ENCODE measurements around the gene EPB41L4A. TPM values are rescaled to one million over a fixed set of nuclear protein-coding genes. Genes with fewer than 3 reads are reported as not detected.

The EPB41L4A gene
- total RNA-seq, 1 experiment from 2014 or later: 0.87 TPM

DNA sequence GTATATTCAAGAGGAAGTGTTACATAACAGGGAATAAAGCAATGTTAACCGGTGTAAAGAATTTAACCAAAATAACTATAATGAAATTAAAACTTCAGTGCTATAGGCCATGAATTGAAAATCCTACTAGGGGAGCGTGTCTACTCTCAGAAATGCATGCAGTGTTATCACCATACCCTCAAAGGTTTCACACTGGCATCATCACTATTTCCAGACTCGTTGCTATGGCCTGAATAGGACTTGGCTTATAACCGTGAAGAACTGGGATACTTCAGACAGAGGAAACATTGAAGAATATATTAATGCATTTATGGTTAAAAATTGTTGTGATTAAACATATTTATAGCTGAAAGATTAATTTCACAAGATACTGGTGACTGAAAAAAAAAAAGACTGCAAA, 154.9 kb downstream of the EPB41L4A start:
- ATAC-seq (no peak), DNase-seq (ENCODE audit: low read depth, low spot score) (no peak)
- H3K27me3 ChIP-seq (ENCODE audit: control insufficient read depth, insufficient read depth, low read length): no peaks in the 10 kb centered on the region
- no peaks in the 10 kb centered on the region for H3K4me1 ChIP-seq (ENCODE audit: control insufficient read depth, insufficient read depth, low read length)
- ChIA-PET POLR2A (no interaction called here), CTCF (no interaction called here)
- no peak overlapping the region for H3K4me3 ChIP-seq (ENCODE audit: low read depth in 2 of 2, low read length in 2 of 2)
- H3K27ac ChIP-seq (ENCODE audit: low read length): no peak overlapping the region
- in situ Hi-C loops (cut with HindIII; ENCODE audit: low pct_unique_long_range_greater_than_20kb, low sequenced_read_pairs) (no loop called here), intact Hi-C loops (cut with micrococcal nuclease; ENCODE audit: unreplicated experiment) (no loop called here)
- BruUV-seq (replicated peaks): no TSS peak
- no peaks in the 10 kb centered on the region for H3K36me3 ChIP-seq (ENCODE audit: control insufficient read depth, insufficient read depth, low read length)
- H3K9me3 ChIP-seq (ENCODE audit: control insufficient read depth, insufficient read depth, low read depth, low read length): no peaks in the 10 kb centered on the region
- TF ChIP-seq POLR2AphosphoS5 (IDR thresholded peaks at IDR 0.05; ENCODE audit: low read depth, low read length) (no peak), SIN3A (IDR thresholded peaks at IDR 0.05; ENCODE audit: borderline replicate concordance, insufficient read depth, low read depth, low read length) (no peak), TCF7L2 (IDR thresholded peaks at IDR 0.05; ENCODE audit: low read depth, low read length) (no peak)
- TF ChIP-seq, protein P1, sequence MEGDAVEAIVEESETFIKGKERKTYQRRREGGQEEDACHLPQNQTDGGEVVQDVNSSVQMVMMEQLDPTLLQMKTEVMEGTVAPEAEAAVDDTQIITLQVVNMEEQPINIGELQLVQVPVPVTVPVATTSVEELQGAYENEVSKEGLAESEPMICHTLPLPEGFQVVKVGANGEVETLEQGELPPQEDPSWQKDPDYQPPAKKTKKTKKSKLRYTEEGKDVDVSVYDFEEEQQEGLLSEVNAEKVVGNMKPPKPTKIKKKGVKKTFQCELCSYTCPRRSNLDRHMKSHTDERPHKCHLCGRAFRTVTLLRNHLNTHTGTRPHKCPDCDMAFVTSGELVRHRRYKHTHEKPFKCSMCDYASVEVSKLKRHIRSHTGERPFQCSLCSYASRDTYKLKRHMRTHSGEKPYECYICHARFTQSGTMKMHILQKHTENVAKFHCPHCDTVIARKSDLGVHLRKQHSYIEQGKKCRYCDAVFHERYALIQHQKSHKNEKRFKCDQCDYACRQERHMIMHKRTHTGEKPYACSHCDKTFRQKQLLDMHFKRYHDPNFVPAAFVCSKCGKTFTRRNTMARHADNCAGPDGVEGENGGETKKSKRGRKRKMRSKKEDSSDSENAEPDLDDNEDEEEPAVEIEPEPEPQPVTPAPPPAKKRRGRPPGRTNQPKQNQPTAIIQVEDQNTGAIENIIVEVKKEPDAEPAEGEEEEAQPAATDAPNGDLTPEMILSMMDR (IDR thresholded peaks at IDR 0.05): no peak
- TF ChIP-seq, protein P2, sequence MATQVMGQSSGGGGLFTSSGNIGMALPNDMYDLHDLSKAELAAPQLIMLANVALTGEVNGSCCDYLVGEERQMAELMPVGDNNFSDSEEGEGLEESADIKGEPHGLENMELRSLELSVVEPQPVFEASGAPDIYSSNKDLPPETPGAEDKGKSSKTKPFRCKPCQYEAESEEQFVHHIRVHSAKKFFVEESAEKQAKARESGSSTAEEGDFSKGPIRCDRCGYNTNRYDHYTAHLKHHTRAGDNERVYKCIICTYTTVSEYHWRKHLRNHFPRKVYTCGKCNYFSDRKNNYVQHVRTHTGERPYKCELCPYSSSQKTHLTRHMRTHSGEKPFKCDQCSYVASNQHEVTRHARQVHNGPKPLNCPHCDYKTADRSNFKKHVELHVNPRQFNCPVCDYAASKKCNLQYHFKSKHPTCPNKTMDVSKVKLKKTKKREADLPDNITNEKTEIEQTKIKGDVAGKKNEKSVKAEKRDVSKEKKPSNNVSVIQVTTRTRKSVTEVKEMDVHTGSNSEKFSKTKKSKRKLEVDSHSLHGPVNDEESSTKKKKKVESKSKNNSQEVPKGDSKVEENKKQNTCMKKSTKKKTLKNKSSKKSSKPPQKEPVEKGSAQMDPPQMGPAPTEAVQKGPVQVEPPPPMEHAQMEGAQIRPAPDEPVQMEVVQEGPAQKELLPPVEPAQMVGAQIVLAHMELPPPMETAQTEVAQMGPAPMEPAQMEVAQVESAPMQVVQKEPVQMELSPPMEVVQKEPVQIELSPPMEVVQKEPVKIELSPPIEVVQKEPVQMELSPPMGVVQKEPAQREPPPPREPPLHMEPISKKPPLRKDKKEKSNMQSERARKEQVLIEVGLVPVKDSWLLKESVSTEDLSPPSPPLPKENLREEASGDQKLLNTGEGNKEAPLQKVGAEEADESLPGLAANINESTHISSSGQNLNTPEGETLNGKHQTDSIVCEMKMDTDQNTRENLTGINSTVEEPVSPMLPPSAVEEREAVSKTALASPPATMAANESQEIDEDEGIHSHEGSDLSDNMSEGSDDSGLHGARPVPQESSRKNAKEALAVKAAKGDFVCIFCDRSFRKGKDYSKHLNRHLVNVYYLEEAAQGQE (IDR thresholded peaks at IDR 0.05; ENCODE audit: insufficient read depth in 1 of 2, low read depth in 2 of 2, low read length in 1 of 2): no peak

DNA sequence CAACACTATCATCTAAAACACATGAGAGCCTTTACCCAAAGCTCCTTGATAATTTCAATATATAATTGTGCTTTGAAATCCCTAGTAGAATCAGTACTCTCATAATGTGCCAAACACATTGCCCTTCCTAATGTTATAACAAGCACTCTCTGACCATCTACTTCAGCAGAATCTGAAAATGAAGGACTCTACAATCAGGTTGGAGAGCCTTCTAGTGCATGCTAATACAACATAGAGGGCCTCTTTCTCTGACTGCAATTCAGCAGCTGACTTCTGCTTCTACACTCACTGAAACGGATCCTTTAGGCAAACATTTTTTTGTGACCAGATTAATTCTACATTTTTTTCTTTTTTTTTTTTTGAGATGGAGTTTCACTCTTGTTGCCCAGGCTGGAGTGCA, 155.6 kb downstream of the EPB41L4A start:
- no peak overlapping the region for H3K27ac ChIP-seq (ENCODE audit: low read length)
- TF ChIP-seq, protein P1 (IDR thresholded peaks at IDR 0.05): no peak
- TF ChIP-seq, protein P2 (IDR thresholded peaks at IDR 0.05; ENCODE audit: insufficient read depth in 1 of 2, low read depth in 2 of 2, low read length in 1 of 2): no peak
- TF ChIP-seq POLR2AphosphoS5 (IDR thresholded peaks at IDR 0.05; ENCODE audit: low read depth, low read length) (no peak), SIN3A (IDR thresholded peaks at IDR 0.05; ENCODE audit: borderline replicate concordance, insufficient read depth, low read depth, low read length) (no peak), TCF7L2 (IDR thresholded peaks at IDR 0.05; ENCODE audit: low read depth, low read length) (no peak)
- no peaks in the 10 kb centered on the region for H3K9me3 ChIP-seq (ENCODE audit: control insufficient read depth, insufficient read depth, low read depth, low read length)
- no peak overlapping the region for H3K4me3 ChIP-seq (ENCODE audit: low read depth in 2 of 2, low read length in 2 of 2)
- ATAC-seq: no peak
- CTCF ChIA-PET: no interaction called here
- H3K27me3 ChIP-seq (ENCODE audit: control insufficient read depth, insufficient read depth, low read length): no peaks in the 10 kb centered on the region
- no TSS peak for BruUV-seq (replicated peaks)
- H3K36me3 ChIP-seq (ENCODE audit: control insufficient read depth, insufficient read depth, low read length): no peaks in the 10 kb centered on the region
- no peak for DNase-seq (ENCODE audit: low read depth, low spot score)
- POLR2A ChIA-PET: no interaction called here
- in situ Hi-C loops (cut with HindIII; ENCODE audit: low pct_unique_long_range_greater_than_20kb, low sequenced_read_pairs): no loop called here
- intact Hi-C loops (cut with micrococcal nuclease; ENCODE audit: unreplicated experiment): no loop called here
- no peaks in the 10 kb centered on the region for H3K4me1 ChIP-seq (ENCODE audit: control insufficient read depth, insufficient read depth, low read length)
